ENCODE results near the gene IGFBP4.

GRCh38 chr17:40415390-40415789, 27.9 kb upstream of the IGFBP4 start:
- TF ChIP-seq POLR2A (IDR thresholded peaks at IDR 0.05; ENCODE audit: low read depth, low read length) (no peak), POLR2AphosphoS5 (IDR thresholded peaks at IDR 0.05; ENCODE audit: low read depth, low read length) (no peak)

Data from GM12891 (cell line).